ENCODE measurements around the gene SNAPC4. TPM values are rescaled to one million over a fixed set of nuclear protein-coding genes. Genes with fewer than 3 reads are reported as not detected.

Gene SNAPC4
- total and polyA plus RNA-seq, 3 donors from 2014 or later: 21.2 to 35.9 (median 29.5) TPM

GRCh38 chr9:136367296-136368145 is 32.4 kb downstream of the SNAPC4 start:
- 63 to 82% methylated on average over 19 to 45 of the region's 45 CpGs for WGBS, 2 donors
- no peaks in the 10 kb centered on the region for H3K27me3 ChIP-seq
- H3K4me1 ChIP-seq: peaks cover 11% of the 10 kb centered on the region
- intact Hi-C loops (cut with DNase I; ENCODE audit: low total_unique reads): no loop called here
- H3K9me3 ChIP-seq: no peaks in the 10 kb centered on the region
- no peak for DNase-seq
- TF ChIP-seq, protein P1, sequence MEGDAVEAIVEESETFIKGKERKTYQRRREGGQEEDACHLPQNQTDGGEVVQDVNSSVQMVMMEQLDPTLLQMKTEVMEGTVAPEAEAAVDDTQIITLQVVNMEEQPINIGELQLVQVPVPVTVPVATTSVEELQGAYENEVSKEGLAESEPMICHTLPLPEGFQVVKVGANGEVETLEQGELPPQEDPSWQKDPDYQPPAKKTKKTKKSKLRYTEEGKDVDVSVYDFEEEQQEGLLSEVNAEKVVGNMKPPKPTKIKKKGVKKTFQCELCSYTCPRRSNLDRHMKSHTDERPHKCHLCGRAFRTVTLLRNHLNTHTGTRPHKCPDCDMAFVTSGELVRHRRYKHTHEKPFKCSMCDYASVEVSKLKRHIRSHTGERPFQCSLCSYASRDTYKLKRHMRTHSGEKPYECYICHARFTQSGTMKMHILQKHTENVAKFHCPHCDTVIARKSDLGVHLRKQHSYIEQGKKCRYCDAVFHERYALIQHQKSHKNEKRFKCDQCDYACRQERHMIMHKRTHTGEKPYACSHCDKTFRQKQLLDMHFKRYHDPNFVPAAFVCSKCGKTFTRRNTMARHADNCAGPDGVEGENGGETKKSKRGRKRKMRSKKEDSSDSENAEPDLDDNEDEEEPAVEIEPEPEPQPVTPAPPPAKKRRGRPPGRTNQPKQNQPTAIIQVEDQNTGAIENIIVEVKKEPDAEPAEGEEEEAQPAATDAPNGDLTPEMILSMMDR (IDR thresholded peaks at IDR 0.05): no peak
- TF ChIP-seq POLR2A (IDR thresholded peaks at IDR 0.05): no peak
- no peak overlapping the region for H3K4me3 ChIP-seq
- H3K36me3 ChIP-seq (ENCODE audit: low read depth, missing control alignments): no peaks in the 10 kb centered on the region
- H3K27ac ChIP-seq: no peak overlapping the region

- no peaks in the 10 kb centered on the region for H3K27me3 ChIP-seq
- DNase-seq: no peak
- TF ChIP-seq POLR2A (IDR thresholded peaks at IDR 0.05): no peak
- TF ChIP-seq, protein P1 (IDR thresholded peaks at IDR 0.05): no peak
- peaks cover 7% of the 10 kb centered on the region for H3K4me1 ChIP-seq
- H3K4me3 ChIP-seq: no peak overlapping the region
- no peaks in the 10 kb centered on the region for H3K36me3 ChIP-seq (ENCODE audit: low read depth, missing control alignments)
- no peak overlapping the region for H3K27ac ChIP-seq
- intact Hi-C loops (cut with DNase I; ENCODE audit: low total_unique reads): no loop called here
- no peaks in the 10 kb centered on the region for H3K9me3 ChIP-seq
- WGBS, 2 donors: 85 to 89% methylated on average over 6 to 9 of the region's 9 CpGs
Measured at GRCh38 chr9:136366826-136367225, 33.1 kb downstream of the SNAPC4 start.

- no peak for DNase-seq
- Histone ChIP-seq H3K27ac (no peak overlapping the region), H3K9me3 (no peaks in the 10 kb centered on the region), H3K36me3 (ENCODE audit: low read depth, missing control alignments) (no peaks in the 10 kb centered on the region), H3K4me1 (peaks cover 7% of the 10 kb centered on the region), H3K4me3 (no peak overlapping the region), H3K27me3 (no peaks in the 10 kb centered on the region)
- intact Hi-C loops (cut with DNase I; ENCODE audit: low total_unique reads): no loop called here
- WGBS, 2 donors: 75 to 78% methylated on average over 8 to 9 of the region's 9 CpGs
- TF ChIP-seq POLR2A (IDR thresholded peaks at IDR 0.05): no peak
- TF ChIP-seq, protein P1 (IDR thresholded peaks at IDR 0.05): no peak
Measured at GRCh38 chr9:136365775-136366222, 34.2 kb downstream of the SNAPC4 start.

GRCh38 chr9:136364942-136365774 is 34.8 kb downstream of the SNAPC4 start:
- intact Hi-C loops (cut with DNase I; ENCODE audit: low total_unique reads): no loop called here
- TF ChIP-seq, protein P1 (IDR thresholded peaks at IDR 0.05): no peak
- no peak for TF ChIP-seq POLR2A (IDR thresholded peaks at IDR 0.05)
- Histone ChIP-seq H3K4me1 (peaks cover 7% of the 10 kb centered on the region), H3K4me3 (peak overlapping the region in 1 of 2 donors; percentile 8), H3K27ac (no peak overlapping the region), H3K27me3 (no peaks in the 10 kb centered on the region), H3K9me3 (no peaks in the 10 kb centered on the region), H3K36me3 (ENCODE audit: low read depth, missing control alignments) (no peaks in the 10 kb centered on the region)
- 66 to 68% methylated on average over 13 to 27 of the region's 31 CpGs for WGBS, 2 donors
- no peak for DNase-seq

Measured in testis (tissue), 3 donors.